ENCODE results near the gene PPCDC.

The PPCDC gene
- long read RNA-seq, donor 1, partial matches to known transcripts: 0 of 6 reads
- long read RNA-seq, donor 1, other reads (novel, unspliced or antisense): 0 of 6 reads
- long read RNA-seq, donor 2, partial matches to known transcripts: 0 of 6 reads
- long read RNA-seq, donor 2, other reads (novel, unspliced or antisense): 0 of 6 reads
- long read RNA-seq, donor 3, partial matches to known transcripts: 0 of 1 reads
- long read RNA-seq, donor 3, other reads (novel, unspliced or antisense): 0 of 1 reads
- long read RNA-seq, donor 4, partial matches to known transcripts: 0 of 4 reads
- long read RNA-seq, donor 4, other reads (novel, unspliced or antisense): 0 of 4 reads
- long read RNA-seq, donor 5, partial matches to known transcripts: 0 of 5 reads
- long read RNA-seq, donor 5, other reads (novel, unspliced or antisense): 0 of 5 reads
- long read RNA-seq, donor 6, partial matches to known transcripts: 0 of 4 reads
- long read RNA-seq, donor 6, other reads (novel, unspliced or antisense): 0 of 4 reads
- long read RNA-seq, donor 7: 0 reads
- long read RNA-seq, donor 8, partial matches to known transcripts: 0 of 2 reads
- long read RNA-seq, donor 8, other reads (novel, unspliced or antisense): 0 of 2 reads

DNA sequence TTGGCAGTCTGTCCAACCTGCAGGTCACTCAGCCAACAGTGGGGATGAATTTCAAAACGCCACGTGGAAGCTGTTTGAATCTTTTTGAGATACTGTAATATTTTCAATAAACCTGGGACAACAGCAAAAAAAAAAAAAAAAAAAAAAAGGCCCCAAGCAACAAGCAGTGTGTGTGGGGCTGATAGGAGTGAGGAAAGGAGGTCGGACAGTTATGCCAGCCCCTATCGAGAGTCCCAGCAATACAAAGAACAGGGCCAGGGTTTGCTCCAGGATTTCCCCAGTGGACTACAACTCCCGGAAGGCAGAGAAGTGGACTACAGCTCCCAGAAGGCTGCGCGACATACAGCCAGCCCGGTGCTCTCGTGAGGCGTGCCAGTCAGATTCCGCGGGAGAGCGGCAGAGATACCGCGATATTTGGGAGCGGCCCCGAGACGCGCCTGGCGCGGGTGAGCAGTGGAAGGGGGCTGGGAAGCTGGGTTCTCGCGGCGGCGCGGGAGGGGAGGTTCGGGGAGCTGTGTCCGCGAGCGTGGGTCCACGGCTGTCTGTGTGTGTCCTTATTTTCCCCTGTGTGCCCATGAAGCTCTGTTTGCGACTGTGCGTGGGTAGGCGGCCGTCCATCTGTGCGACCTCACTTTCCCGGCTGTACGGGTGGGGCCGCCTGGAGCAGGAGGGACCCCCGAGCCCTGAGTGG, at the start of gene PPCDC:
TSS of gene PPCDC (plus strand) at position 410 of the 691 bp plus-strand sequence. CDS start 4,729 bp downstream, outside the sequence.
- peak; percentile 84 for DNase-seq

DNA sequence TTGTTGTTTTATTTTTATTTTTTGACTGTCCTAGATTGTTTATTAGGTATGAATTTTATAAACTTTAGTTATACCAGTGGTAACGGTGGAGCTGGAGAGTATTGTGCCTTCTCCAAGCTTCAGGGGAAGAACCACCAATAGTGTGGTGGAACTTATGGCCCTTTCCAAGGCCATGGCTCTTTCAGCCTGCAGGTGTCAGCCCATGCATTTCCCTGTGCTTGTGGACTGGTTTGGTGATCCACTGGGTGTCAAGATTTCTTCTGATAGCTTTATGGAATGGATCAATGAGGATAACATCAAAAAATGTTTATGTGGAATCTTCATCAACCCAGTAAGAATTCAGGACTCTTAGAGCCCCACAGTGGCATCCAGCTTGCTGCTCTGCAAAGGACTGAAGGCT, 47.2 kb upstream of the PPCDC start:
- no peak for DNase-seq

DNA sequence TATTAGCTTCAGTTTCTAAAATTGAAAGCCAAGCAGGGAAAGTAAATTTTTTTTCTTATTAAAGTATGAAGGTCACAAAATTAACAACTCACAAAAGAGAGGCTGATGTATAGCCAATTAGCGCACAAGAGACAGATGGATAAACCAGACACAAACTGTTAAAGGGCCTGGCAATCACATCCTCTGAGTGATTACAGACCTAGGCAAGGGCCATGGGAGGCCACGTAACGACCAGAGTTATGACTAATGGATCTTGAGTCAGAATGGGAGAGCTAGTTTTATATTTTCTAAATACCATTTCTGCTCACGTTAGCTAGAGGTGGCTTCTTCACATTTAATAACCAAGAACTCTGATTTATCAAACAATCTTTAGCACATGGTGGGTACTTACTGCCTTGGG, 45.8 kb upstream of the PPCDC start:
- DNase-seq: no peak

- DNase-seq: no peak
Observed at GRCh38 chr15:74978077-74978476, 45.3 kb upstream of the PPCDC start.

DNA sequence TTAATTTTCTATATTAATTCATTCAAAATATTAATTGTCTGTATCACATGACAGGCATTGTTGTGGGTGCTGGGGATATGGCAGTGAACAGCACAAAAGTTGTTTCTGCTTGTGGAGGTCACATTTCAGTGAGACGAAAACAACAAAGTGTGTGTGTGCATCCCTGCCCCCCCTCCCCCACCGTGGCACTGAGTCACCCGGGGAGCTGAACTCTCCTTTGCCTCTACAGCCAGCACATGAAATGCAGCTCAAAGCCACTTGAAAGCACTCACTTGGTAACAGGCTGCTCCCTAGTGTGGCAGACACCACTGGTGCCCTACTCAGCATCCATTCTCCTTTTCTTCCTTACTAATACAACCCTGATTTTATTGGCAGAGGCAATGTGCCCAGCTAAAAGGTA, 44.9 kb upstream of the PPCDC start:
- DNase-seq: no peak

DNA sequence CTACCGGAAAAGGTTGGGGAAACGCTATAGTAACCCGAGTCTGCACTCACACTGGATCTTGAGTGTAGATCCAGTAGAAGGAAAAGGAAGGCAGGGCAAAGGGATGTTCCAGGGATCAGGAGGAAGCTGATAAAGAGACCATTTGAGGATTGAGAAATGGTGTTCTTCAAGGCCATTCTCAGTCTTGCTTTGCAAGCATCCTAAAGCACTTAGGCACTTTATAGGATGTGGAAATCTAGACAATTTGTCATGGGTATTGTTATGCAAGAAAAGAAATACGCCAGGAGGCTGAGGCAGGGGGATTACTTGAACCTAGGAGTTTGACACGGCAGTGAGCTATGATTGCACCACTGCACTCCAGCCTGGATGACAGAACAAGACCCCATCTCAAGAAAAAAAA, 41.2 kb upstream of the PPCDC start:
- DNase-seq: no peak

GRCh38 chr15:74983725-74984231, 39.6 kb upstream of the PPCDC start:
- DNase-seq: no peak

GRCh38 chr15:74988007-74988800, 35.2 kb upstream of the PPCDC start:
- no peak for DNase-seq

GRCh38 chr15:74989527-74989926, 33.9 kb upstream of the PPCDC start:
- DNase-seq: no peak

GRCh38 chr15:74992619-74993018, 30.8 kb upstream of the PPCDC start:
- DNase-seq: no peak

DNA sequence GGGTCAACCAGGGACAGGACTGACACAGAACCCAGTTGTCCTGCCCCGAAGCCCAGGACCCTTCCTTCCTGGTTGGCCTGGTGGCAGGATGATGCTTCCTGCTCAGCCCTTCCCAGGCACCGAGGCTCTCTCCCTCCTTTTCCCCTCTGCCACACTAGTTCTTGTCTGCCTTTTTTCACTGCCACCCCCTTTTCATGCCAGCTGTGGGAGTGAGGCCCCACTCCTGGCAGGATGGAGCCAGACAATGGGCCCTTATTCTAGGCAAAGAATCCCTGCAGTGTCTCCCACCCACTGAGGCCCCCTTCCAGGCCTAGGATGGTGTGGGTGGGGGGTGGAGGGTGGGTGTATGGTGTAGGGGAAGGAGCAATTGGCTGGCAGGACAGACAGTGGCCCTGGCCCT, 29.2 kb upstream of the PPCDC start:
- no peak for DNase-seq

- DNase-seq: no peak
Observed at GRCh38 chr15:74994685-74995084, 28.7 kb upstream of the PPCDC start.

GRCh38 chr15:74995182-74995778, 28.1 kb upstream of the PPCDC start, which contains the start of gene SCAMP5:
Gene SCAMP5, plus strand, starts transcription at chr15:74995563. Its CDS starts 16,277 bp downstream, at chr15:75011840.
- peak; percentile 74 for DNase-seq

GRCh38 chr15:74995779-74996765, 27.3 kb upstream of the PPCDC start:
- peak; percentile 59 for DNase-seq

DNA sequence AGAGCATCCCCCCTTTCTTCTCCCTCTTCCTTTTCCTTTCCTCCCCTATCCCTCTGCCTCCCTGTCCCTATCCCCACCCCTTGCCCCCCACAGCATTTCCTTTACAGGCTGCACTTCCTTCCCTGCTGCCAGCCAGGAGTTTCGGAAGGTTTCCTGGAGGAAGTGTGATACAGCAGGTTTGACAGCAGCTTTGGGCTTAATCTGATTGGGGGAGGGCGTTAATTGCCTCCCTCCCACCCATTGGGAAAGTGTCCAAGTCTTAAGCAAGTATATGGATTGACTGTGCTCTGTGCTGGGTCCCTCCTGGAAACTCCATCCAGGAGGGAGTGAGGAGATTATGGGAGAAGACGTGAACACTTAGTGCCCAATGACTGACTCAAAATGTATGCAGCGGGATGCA, 26.2 kb upstream of the PPCDC start:
- no peak for DNase-seq

- DNase-seq: no peak
Observed at GRCh38 chr15:74997543-74997942, 25.8 kb upstream of the PPCDC start.

- no peak for DNase-seq
Observed at GRCh38 chr15:75001310-75001709, 22.1 kb upstream of the PPCDC start.

GRCh38 chr15:75002398-75002797, 21.0 kb upstream of the PPCDC start:
- DNase-seq: no peak

DNA sequence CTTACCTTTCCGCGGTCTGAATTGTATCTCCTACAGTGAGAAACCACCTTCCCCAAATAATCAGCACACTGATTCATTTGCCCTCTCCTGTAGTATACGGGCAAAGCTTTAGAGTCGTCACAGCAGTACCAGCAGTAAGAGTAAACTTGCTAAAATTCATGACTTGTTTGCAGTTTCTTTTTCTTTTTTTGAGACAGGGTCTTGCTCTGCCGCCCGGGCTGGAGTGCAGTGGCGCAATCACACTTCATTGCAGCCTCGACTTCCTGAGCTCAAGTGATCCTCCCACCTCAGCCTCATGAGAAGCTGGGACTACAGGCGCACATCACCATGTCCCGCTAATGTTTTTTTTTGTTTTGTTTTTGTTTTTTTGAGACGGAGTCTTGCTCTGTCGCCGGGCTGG, 16.2 kb upstream of the PPCDC start:
- no peak for DNase-seq

DNA sequence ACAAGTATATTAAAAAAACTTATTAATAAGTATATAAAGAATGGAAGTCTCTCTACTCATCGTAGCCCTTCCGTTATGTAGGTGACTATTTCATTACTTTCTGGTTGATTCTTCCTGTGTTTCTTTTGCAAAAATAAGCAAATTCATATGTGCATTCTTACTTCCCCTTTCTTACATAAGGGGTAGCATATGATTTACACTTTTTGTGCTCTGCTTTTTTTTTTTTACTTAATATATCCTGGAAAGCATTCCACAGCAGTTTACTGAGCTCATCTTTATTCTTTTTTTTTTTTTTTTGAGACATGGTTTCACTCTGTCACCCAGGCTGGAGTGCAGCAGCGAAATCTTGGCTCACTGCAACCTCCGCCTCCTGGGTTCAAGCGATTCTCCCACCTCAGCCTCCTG, 15.2 kb upstream of the PPCDC start:
- DNase-seq: no peak

All from right kidney (tissue), 9 donors.